GM21390 (cell line): ENCODE results near the gene CLIC1.
"Not testable (repeated sequence)": the region's sequence is repeated elsewhere in the genome, so short reads cannot be mapped to it uniquely, and the experiment has no call there.

Experiments
- ATAC-seq: cut with Tn5 transposase; IDR thresholded peaks from one replicate; pipeline ENCODE4 v1.9.1; 2021; ENCODE audit not compliant: unreplicated experiment

The CLIC1 gene

GRCh38 chr6:31723980-31724691 is 12.2 kb downstream of the CLIC1 start:
- ATAC-seq, result no peak

GRCh38 chr6:31723245-31723979 is 12.9 kb downstream of the CLIC1 start, which contains the start of gene MPIG6B:
Gene MPIG6B, plus strand, starts transcription at chr6:31723373. Its CDS starts 11 bp downstream, at chr6:31723384.
- ATAC-seq, result no peak

- no peak for ATAC-seq
Observed at GRCh38 chr6:31722173-31722572, 14.2 kb downstream of the CLIC1 start.

- no peak for ATAC-seq
Observed at GRCh38 chr6:31721351-31722020, 14.8 kb downstream of the CLIC1 start, which contains the start of gene LY6G6C. Gene LY6G6C, minus strand, starts transcription at chr6:31721746. Its CDS starts 67 bp downstream, at chr6:31721679.

- ATAC-seq, result no peak
Observed at GRCh38 chr6:31720196-31720770, 16.0 kb downstream of the CLIC1 start.

GRCh38 chr6:31719001-31719400 is 17.3 kb downstream of the CLIC1 start:
- ATAC-seq, result no peak

- no peak for ATAC-seq
Observed at GRCh38 chr6:31718265-31718664, 18.1 kb downstream of the CLIC1 start.

- no peak for ATAC-seq
Observed at GRCh38 chr6:31717499-31718222, 18.7 kb downstream of the CLIC1 start.

- no peak for ATAC-seq
Observed at GRCh38 chr6:31715022-31715958, 21.0 kb downstream of the CLIC1 start, which contains the start of gene LY6G6D. Gene LY6G6D, plus strand, starts transcription at chr6:31715348. Its CDS starts 8 bp downstream, at chr6:31715356.

- ATAC-seq, result no peak
Observed at GRCh38 chr6:31713991-31714684, 22.2 kb downstream of the CLIC1 start.

GRCh38 chr6:31713465-31713864 is 22.9 kb downstream of the CLIC1 start:
- no peak for ATAC-seq

- ATAC-seq, result no peak
Observed at GRCh38 chr6:31712296-31712695, 24.0 kb downstream of the CLIC1 start.

GRCh38 chr6:31711233-31711632 is 25.1 kb downstream of the CLIC1 start:
- no peak for ATAC-seq

- no peak for ATAC-seq
Observed at GRCh38 chr6:31710523-31711219, 25.7 kb downstream of the CLIC1 start.

GRCh38 chr6:31709157-31709556 is 27.2 kb downstream of the CLIC1 start:
- ATAC-seq, result not testable (repeated sequence)

- ATAC-seq, result no peak
Observed at GRCh38 chr6:31708224-31708623, 28.1 kb downstream of the CLIC1 start.

GRCh38 chr6:31707701-31708100 is 28.6 kb downstream of the CLIC1 start:
- ATAC-seq, result no peak

- no peak for ATAC-seq
Observed at GRCh38 chr6:31706599-31706998, 29.7 kb downstream of the CLIC1 start, which contains the start of gene LY6G6F. Gene LY6G6F, plus strand, starts transcription at chr6:31706866. Its CDS starts 41 bp downstream, at chr6:31706907.
